Measurements from ENCODE around the gene FMN2. TPM values are rescaled to one million over a fixed set of nuclear protein-coding genes. Genes with fewer than 3 reads are reported as not detected.

Gene FMN2
- total and polyA plus RNA-seq, 2 donors (not counting 1 experiment from before 2014, with no cell fraction given) = 8.0 to 13.7 TPM

GRCh38 chr1:240293706-240294105 lies 202.0 kb downstream of the FMN2 start:
- H3K79me2 ChIP-seq (ENCODE audit: control insufficient read depth, insufficient read depth, low read length) = no peaks in the 10 kb centered on the region
- H3K9ac ChIP-seq (ENCODE audit: insufficient read depth, low read length) = no peak overlapping the region
- no peak overlapping the region for H3K4me3 ChIP-seq (replicated peaks in 1 of 4; ENCODE audit: control extremely low read depth in 1 of 4, insufficient read depth in 1 of 4, low read depth in 3 of 4, low read length in 4 of 4)
- H2AFZ ChIP-seq (ENCODE audit: low read length) = no peak overlapping the region
- peaks cover 6% of the 10 kb centered on the region for H3K4me1 ChIP-seq (ENCODE audit: control insufficient read depth, extremely low read depth, insufficient read depth, low read length)
- H3K36me3 ChIP-seq (ENCODE audit: control insufficient read depth, insufficient read depth, low read length) = no peaks in the 10 kb centered on the region
- TF ChIP-seq CTCF (conservative IDR thresholded peaks at IDR 0.05 in 1 of 2, IDR thresholded peaks at IDR 0.05 in 1 of 2; ENCODE audit: low read depth in 1 of 2, low read length in 2 of 2) = no peak
- TF ChIP-seq EZH2 (IDR thresholded peaks at IDR 0.05; ENCODE audit: low read length, missing control alignments) = no peak
- H3K27me3 ChIP-seq (ENCODE audit: control insufficient read depth, insufficient read depth, low read length) = no peaks in the 10 kb centered on the region
- H3K4me2 ChIP-seq (ENCODE audit: extremely low read depth, insufficient read depth, low read length) = no peak overlapping the region
- DNase-seq (ENCODE audit: low read depth in 2 of 2) = peak in 1 of 2 donors; percentile 15
- no peaks in the 10 kb centered on the region for H4K20me1 ChIP-seq (ENCODE audit: control insufficient read depth, extremely low read depth, insufficient read depth, low read length)
- no peaks in the 10 kb centered on the region for H3K9me3 ChIP-seq (ENCODE audit: control insufficient read depth, insufficient read depth, low read depth, low read length)
- no peak overlapping the region for H3K27ac ChIP-seq (ENCODE audit: insufficient read depth, low read length)

DNA sequence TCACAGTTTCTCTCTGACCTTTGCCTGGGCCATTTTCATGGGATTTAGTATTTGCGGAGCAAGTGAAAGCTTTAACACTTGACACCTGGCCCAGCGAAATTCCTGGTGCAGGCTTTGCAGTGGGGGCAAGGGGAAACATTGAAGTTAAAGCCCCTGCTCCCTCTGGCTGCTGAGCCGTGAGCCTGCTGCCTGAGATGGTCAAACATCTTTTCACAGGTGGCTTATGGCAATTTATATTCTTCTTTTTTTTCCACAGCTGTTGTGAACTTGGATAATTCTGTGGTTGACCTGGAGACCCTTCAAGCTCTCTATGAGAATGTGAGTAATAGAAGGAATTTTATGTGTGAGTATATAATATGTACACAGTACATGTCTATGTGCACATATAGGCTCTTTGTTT lies 202.9 kb downstream of the FMN2 start:
- Histone ChIP-seq H4K20me1 (ENCODE audit: control insufficient read depth, extremely low read depth, insufficient read depth, low read length) (no peaks in the 10 kb centered on the region), H3K27me3 (ENCODE audit: control insufficient read depth, insufficient read depth, low read length) (no peaks in the 10 kb centered on the region), H3K9ac (ENCODE audit: insufficient read depth, low read length) (no peak overlapping the region), H3K9me3 (ENCODE audit: control insufficient read depth, insufficient read depth, low read depth, low read length) (no peaks in the 10 kb centered on the region), H3K4me1 (ENCODE audit: control insufficient read depth, extremely low read depth, insufficient read depth, low read length) (peaks cover 6% of the 10 kb centered on the region), H3K4me2 (ENCODE audit: extremely low read depth, insufficient read depth, low read length) (peak overlapping the region; percentile 8), H3K27ac (ENCODE audit: insufficient read depth, low read length) (no peak overlapping the region), H3K4me3 (replicated peaks in 1 of 4; ENCODE audit: control extremely low read depth in 1 of 4, insufficient read depth in 1 of 4, low read depth in 3 of 4, low read length in 4 of 4) (no peak overlapping the region), H3K79me2 (ENCODE audit: control insufficient read depth, insufficient read depth, low read length) (no peaks in the 10 kb centered on the region), H2AFZ (ENCODE audit: low read length) (no peak overlapping the region), H3K36me3 (ENCODE audit: control insufficient read depth, insufficient read depth, low read length) (no peaks in the 10 kb centered on the region)
- TF ChIP-seq CTCF (conservative IDR thresholded peaks at IDR 0.05 in 1 of 2, IDR thresholded peaks at IDR 0.05 in 1 of 2; ENCODE audit: low read depth in 1 of 2, low read length in 2 of 2) (peak in 1 of 2 donors; percentile 28), EZH2 (IDR thresholded peaks at IDR 0.05; ENCODE audit: low read length, missing control alignments) (no peak)
- peak in 1 of 2 donors; percentile 47 for DNase-seq (ENCODE audit: low read depth in 2 of 2)

DNA sequence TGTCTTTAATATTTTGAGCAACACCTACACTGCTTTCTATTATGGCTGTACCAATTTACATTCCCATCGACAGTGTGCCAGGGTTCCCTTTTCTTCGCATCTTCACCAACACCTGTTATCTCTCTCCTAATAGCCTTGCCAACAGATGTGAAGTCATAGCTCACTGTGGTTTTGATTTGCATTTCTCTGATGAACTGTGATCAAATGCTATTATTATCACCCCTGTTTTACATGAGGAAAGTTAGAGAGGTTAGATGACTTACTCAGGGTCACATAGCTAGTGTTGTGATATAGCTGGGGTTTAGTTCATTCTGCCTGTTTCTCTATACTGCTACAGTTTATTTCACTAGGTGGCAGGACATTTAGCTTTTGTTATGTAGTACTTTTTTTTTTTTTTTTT lies 204.1 kb downstream of the FMN2 start:
- Histone ChIP-seq H3K27ac (ENCODE audit: insufficient read depth, low read length) (no peak overlapping the region), H3K4me3 (replicated peaks in 1 of 4; ENCODE audit: control extremely low read depth in 1 of 4, insufficient read depth in 1 of 4, low read depth in 3 of 4, low read length in 4 of 4) (no peak overlapping the region), H3K9ac (ENCODE audit: insufficient read depth, low read length) (no peak overlapping the region), H3K4me1 (ENCODE audit: control insufficient read depth, extremely low read depth, insufficient read depth, low read length) (peaks cover 6% of the 10 kb centered on the region), H3K4me2 (ENCODE audit: extremely low read depth, insufficient read depth, low read length) (no peak overlapping the region), H3K79me2 (ENCODE audit: control insufficient read depth, insufficient read depth, low read length) (no peaks in the 10 kb centered on the region), H3K27me3 (ENCODE audit: control insufficient read depth, insufficient read depth, low read length) (no peaks in the 10 kb centered on the region), H2AFZ (ENCODE audit: low read length) (no peak overlapping the region), H3K9me3 (ENCODE audit: control insufficient read depth, insufficient read depth, low read depth, low read length) (no peaks in the 10 kb centered on the region), H4K20me1 (ENCODE audit: control insufficient read depth, extremely low read depth, insufficient read depth, low read length) (no peaks in the 10 kb centered on the region), H3K36me3 (ENCODE audit: control insufficient read depth, insufficient read depth, low read length) (no peaks in the 10 kb centered on the region)
- peak in 1 of 2 donors; percentile 45 for DNase-seq (ENCODE audit: low read depth in 2 of 2)
- no peak for TF ChIP-seq CTCF (conservative IDR thresholded peaks at IDR 0.05 in 1 of 2, IDR thresholded peaks at IDR 0.05 in 1 of 2; ENCODE audit: low read depth in 1 of 2, low read length in 2 of 2)
- no peak for TF ChIP-seq EZH2 (IDR thresholded peaks at IDR 0.05; ENCODE audit: low read length, missing control alignments)
